GM20431 (cell line): Measurements from ENCODE around the gene CD276.
"Not testable (repeated sequence)": the region's sequence is repeated elsewhere in the genome, so short reads cannot be mapped to it uniquely, and the experiment has no call there.

Source experiments
- in situ Hi-C: fragments of 300-500 bp; cut with MseI, MboI; formaldehyde crosslinking; loops from one replicate; pipeline ENCODE4 v1.15.0; 2020; ENCODE audit warnings: low sequenced_read_pairs; ENCODE audit not compliant: unreplicated experiment

CD276 gene

DNA sequence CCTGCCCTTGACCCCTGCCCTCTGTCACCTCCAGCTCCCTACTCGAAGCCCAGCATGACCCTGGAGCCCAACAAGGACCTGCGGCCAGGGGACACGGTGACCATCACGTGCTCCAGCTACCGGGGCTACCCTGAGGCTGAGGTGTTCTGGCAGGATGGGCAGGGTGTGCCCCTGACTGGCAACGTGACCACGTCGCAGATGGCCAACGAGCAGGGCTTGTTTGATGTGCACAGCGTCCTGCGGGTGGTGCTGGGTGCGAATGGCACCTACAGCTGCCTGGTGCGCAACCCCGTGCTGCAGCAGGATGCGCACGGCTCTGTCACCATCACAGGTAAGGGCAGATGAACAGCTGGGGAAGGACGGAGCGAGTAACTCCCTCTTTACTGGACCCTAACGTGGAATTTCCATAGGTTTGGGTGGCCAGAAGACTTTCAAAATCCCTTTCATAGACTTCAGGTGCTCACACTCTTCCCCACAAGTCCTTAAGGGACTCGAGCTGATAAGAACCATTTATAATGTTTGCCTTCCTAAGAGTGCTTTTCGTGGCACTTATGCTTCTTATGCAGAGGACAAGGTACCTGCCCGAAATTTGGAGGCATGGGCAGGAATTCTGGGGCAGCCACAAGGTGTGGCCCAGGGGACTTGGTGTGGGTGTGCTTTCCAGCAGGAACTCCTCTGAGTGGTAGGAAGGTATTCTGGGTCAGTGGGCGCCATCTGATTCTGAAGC lies 20.1 kb downstream of the CD276 start:
- in situ Hi-C loops: not testable (repeated sequence)

DNA sequence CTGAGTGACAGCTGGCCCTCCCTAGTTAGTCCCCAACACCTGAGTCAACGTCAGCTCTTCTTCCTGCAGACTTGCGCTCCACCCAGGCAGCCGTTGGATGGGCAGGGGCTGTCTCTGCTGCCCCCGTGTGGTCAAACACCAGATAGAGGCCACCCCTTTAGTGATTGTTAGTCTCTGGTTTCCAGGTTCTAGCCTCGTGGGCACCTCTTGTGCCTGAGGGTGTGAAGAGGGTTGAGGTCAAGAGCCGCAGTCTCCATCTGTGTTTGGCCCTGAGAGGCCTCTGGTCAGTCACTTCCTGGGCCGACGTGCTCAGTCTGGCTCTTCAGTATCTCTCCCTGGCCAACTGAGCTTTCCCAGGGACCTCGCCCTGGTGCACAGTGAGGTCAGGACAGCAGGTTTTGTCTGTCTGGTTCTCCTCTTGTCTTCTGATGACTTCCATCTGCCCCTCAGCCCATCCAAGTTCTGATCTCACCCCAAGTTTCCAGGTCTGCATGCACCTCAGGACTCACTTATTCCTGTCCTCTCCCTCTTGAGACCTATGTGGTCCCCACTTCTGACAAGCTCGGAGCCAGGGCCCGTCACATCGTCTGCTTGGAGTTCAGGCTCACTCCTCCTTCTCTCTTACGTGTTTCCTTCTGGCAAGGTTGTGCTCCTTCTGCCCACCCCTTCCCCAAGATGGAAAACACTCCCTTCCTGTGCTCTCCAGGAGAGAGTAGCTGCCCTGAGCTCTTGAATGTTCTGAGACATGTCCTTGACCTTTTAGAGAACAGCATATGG lies 20.9 kb downstream of the CD276 start:
- in situ Hi-C loops: no loop called here

DNA sequence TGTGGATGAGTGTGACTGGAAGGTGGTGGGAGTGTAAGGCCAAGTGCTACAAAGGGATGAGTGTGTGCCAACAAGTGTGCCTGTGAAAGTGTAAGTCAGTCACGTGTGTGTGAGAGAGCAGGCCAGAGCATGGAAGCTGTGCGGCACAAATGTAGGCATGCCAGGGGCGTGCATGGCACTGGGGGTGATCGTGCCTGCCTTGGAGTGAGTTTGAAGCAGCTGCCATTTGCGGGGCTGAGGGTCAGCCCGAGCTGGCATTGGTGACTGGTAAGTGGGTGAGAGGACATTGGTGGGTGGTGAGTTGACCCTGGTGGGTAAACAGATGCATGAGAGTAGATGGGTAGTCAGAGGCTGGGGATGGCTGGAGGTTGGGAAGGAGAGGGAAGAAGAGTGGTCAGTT lies 24.5 kb downstream of the CD276 start:
- in situ Hi-C loops: no loop called here

DNA sequence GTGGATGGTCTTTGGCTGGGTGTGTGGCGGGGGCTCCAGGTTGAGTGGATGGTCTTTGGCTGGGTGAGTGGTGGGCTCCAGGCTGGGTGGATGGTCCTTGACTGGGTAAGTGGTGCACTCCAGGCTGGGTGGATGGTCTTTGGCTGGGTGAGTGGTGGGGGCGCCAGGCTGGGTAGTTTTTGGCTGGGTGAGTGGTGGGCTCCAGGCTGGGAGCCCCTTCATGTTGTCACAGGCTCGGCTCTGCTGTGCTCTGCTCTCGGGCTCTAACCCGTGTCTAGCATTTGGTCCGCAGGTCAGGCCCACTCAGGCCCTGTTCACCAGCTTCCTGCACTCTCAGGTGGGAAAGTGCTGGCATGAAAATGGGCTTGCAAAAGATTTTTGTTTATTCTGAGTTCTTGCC lies 25.1 kb downstream of the CD276 start:
- in situ Hi-C loops: no loop called here

DNA sequence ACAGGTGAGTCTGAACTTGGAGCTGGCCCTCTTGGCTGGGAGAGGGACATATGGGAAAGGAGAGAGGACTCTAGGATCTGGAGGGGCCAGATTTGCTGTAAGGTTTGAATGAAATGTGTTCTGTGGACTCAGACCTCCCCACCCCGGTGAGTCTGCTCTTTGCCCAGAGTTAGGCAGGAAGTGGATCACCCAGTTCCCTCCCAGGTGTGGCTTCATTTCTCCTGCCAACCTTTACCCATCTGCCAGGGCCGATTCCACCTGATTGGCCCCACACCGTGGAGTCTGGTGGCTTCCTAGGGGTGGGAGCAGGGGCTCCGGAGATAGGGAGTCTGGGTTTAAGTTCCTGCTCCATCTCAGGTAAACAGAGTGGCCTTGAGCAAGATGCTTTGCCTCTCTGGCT lies 25.5 kb downstream of the CD276 start:
- in situ Hi-C loops: no loop called here

DNA sequence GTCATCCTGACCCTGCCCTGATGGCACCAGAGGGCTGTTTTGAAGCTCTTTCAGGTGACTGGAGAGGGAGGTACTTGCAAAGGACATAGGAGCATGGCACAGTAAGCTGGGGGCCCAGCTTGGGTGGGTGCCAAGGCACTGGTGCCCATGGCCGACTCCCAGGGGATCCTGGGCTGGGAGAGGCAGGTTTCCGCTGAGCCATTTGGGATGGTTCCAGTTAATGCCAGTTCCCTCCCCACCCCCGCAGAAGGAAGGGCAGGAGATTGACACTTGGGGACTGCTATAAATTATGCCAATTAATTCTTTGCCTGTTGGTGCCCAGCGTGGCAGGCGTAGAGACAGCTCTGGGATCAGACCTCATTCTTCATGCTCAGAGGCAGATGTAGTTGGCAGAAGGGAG lies 26.1 kb downstream of the CD276 start:
- in situ Hi-C loops: no loop called here

DNA sequence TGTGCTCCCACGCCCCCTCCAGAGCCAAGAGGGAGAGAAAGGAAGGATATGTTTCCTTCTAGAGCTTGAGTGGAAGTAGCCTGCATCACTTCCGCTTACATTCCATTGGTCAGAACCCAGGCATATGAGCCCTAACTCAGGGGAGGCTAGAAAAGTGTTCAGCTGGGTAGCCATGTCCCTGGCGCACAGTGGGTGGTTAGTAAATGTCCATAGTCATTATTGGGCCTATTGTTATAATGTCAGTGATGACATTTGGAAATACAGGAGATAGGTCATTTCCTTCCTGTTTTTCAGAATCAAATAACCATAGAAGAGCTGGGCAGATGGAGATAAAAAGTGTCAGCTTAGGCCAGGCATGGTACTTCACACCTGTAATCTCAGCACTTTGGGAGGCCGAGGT lies 27.3 kb downstream of the CD276 start:
- in situ Hi-C loops: no loop called here

DNA sequence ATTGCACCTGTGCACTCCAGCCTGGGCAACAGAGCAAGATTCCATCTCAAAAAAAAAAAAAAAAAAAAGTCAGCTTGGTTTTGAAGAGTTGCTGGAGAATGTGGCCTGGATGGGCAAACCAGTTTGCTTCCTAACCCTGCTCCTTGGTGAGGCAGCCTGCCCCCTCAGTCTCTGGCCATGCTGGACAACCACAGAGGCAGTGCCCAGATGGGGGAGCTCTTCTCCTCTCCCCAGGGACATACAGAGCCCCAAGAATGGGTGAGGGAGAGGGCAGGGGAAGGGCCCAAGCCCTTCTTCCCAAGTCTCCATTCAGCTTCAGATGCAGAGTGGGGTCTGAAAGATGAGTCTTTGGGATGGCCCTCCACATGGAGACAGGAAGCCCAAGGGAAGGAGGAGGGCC lies 27.9 kb downstream of the CD276 start:
- in situ Hi-C loops: no loop called here

DNA sequence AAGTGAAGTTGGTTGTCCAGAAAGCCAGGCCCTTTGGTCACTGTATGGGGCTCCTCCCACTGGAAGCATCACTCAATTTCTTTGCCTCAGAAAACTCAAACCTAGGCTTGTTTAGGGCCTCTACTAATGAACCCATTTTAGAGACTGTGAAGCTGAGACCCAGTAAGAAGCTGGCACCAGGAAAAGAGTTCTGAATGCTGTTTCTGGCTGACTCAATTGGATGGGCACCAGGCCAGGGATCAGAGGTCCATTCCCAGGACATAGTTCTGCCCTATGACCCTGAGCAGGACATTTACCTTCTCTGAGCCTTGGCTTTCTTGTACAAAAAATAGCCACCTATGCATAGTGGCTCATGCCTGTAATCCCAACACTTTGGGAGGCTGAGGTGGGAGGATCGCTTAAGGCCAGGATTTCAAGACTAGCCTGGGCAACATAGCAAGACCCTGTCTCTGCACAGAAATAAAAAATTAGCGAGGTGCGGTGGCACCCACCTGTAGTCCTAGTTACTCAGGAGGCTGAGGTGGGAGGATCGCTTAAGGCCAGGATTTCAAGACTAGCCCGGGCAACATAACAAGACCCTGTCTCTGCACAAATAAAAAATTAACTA lies 30.6 kb downstream of the CD276 start:
- in situ Hi-C loops: no loop called here

DNA sequence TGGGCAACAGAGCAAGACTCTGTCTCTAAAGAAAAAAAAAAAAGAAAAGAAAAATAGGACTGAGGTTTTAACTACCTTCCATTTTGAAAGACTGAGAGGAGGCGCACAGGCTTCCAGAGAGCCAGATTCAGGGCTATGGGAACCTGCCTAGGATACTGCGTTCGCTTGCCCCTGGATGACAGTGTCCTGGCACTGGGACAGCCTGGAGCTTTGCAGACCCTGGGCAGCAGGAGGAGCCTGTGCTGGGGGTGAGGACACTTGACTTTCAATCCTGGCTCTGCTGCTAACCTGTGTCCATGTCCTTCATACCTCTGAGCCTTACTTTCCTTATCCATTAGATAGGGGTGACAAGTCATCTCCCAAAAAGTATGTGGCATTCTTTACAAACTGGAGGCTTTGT lies 31.2 kb downstream of the CD276 start:
- in situ Hi-C loops: no loop called here

DNA sequence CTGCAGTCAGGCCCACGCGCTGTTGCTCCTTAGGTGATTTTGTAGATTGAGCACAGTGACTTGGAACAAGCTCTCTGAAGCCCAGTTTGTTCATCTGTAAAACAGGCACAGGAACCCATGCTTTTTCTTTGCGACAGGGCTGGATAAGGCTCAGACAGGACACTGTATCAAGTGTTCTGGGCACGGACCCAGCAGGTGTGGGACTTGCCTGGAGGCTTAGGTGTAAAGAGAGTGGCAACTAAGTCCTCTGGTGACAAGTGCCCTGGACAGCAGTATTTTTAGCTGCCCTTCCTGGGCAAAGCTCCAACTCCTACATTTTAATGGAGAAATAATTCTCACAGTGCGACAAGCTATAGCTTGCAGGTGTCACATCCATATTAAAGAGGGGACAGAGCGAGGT lies 32.2 kb downstream of the CD276 start:
- in situ Hi-C loops: no loop called here

DNA sequence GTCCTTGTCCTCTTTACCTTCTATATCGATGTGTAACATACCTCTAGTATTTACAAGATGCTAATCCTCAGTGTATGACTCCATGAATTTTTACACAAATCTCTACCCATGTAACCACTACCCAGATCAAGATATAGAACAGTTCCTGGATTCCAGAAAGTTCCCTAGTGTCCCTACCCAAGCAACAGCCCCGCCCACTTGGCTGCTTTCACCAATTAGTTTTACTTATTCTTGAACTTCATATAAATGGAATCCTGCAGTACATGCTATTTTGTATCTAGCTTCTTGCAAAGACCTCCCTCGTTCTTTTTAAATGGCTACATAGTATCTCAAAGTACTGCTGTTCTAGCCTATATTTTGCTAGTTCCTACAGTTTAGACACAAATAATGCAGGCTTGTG lies 33.0 kb downstream of the CD276 start:
- in situ Hi-C loops: no loop called here

DNA sequence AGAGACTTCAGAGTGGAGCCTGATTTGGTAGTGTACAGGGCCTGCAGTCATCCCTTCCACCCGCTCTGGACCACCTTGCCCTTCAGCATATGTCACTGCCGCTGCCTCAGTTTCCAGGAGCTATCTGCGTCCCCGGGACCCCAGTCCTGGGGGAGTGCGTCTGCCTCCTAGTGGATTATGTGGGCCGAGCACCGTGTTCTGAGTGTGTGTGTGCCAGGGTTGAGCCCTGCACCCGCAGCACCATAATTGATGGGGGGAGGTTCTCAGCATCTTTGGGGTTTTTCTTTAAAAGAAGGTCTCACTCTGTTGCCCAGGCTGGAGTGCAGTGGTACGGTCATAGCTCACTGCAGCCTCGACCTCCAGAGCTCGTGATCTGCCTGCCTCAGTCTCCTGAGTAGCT lies 33.6 kb downstream of the CD276 start:
- in situ Hi-C loops: no loop called here

DNA sequence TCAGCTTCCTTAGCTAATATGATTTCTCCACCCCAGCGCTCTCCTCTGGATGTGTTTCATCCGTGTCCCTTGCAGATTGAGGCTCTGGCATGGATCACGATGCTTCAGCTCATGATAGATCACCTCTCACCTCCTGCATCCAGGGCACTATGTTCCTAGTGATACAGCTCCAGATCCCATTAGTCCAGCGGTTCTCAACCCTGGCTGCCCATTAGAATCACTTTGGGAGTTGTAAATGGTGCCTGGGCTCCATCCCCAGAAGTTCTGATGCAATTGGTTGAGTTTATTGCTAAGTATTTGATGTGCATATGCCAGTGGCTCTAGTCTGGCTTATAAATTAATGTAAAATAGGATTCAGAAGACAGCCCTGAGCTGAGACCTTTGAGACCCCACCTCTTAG lies 34.5 kb downstream of the CD276 start:
- in situ Hi-C loops: no loop called here

DNA sequence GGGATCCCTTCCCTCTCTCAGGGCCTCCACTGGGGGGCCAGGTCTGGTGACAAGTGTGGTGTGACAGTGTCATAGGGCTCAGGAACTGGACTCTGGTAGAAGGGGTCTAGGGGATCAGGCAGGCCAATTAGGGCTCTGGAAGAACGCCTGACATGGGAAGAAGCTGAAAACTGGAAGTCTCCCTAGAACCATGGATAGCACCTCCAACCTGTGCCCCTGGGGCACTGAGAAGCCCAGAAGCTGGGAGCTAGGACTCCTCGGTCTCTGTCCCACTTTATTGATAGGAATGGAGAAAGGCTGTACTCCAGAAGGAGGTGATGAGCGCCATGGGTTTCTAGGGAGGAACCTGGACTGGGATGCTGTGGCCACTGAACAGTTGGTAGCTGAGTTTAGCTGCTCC lies 38.2 kb downstream of the CD276 start:
- in situ Hi-C loops: no loop called here

DNA sequence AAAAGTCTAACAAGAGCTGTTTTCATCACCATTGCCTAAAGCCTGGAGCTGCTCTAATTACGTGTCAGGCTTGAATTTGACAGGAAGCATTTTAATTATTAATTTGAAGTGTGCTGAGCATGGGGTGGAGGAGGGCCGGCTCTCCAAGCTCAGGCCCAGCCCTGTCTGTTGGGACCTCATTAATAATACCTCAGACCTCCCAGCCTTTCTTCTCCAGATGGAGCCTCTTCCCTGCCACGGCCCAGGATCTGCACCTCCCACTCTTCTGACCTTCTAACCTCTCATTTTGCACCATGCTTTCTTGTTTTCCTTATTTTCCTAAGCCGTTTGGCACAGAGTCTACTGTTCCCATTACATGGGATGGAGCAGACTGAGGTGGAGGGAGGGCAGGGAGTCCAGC lies 39.0 kb downstream of the CD276 start:
- in situ Hi-C loops: no loop called here

DNA sequence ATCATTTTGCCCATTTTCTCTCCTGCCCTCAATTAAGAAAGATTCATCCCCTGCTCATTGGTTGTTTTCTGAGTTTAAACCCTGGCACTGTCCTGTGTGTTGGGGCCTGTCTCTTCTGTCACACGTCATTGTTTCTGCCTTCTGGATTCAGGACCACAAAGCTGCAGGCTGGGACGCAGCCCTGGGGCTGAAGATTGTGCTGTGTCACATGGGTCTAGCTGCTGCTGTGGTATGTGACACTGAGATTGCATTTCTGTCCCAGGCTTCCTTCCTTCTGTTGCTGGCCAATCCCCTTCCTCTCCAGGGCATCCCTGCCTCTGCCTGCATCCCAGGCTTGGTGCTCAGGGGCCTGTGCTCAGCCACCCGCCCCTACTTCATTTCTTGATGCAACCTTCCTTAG lies 40.0 kb downstream of the CD276 start:
- in situ Hi-C loops: no loop called here

DNA sequence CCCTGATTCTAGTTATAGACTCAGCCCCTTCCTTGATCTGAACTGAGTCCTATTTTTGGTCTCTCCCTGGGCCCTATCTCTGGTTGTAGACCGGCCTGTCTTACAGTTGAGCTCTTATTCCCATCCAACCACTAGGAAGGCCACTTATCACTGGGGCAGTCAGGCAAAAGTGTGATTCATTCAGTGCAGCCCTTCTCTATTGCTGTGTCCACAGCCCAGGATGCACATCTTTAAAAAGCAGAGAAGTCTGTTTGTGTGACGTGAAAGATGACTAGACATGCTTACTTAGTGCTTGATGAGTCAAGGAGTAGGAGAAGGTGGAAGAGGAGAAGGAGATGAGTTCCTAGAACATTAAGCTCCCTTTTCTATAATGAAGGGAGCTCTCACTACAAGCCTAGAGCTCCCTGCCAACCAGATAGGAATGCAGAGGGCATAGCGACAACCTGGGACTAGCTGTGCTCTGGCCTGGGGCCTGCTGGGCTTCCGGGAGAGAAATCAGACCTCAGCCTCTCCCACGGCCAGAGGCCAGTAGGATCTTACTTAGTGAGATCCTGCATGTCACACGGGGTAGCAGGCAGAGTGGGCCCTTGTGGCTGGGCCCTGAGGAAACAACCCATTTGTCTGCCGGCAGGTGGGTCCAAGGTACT lies 43.3 kb downstream of the CD276 start:
- in situ Hi-C loops: no loop called here

DNA sequence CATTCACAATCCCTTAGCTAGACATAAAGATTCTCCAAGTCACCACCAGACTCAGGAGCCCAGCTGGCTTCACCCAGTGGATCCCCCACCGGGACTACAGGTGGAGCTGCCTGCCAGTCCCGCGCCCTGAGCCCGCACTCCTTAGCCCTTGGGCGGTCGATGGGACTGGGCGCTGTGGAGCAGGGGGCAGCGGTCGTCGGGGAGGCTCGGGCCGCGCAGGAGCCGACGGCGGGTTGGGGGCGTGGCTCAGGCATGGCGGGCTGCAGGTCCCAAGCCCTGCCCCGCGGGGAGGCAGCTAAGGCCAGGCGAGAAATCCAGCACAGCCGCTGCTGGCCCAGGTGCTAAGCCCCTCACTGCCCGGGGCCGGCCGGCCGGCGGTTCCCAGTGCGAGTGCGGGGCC lies 47.9 kb downstream of the CD276 start:
- in situ Hi-C loops: not testable (repeated sequence)

DNA sequence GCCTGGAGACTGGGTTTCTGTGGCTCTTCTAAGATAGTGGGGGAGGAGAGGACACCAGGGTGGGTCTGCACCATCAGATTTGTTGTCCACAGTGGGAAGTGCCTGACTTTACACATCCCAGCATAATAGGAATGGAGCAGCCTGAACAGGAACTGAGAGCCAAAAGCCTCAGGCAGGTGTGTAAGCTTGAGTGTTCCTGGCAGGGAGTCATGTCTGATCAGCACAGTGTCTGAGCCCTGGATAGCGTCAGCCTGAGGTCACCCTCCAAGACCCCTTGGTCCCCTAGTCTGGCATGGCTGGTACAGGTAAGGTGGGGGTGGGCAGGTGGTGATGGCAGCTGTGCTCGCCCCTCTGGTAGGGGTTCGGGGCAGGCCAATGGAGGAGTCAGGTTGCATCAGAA lies 48.7 kb downstream of the CD276 start:
- in situ Hi-C loops: no loop called here

DNA sequence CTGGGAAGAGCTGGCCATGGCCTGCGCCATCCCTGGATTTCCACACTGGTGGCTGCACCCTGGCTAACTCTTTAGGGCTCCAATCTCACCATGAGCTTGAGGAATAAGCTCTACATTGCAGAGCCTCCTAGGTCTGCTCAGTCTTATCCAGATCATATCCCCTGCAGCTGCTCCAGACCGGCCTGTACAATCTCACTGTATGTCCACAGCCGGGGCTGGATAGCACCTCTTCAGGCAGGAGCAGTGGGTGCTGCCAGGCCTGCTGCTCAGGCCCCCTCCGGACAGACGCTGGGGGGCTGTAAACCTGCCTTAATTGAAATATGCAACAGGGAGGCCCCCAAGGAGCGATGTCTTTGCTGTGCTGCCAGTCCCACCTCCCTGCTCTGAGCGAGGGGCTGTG lies 53.4 kb downstream of the CD276 start:
- in situ Hi-C loops: no loop called here
